ENCODE data around the gene NCOR1.

The NCOR1 gene

DNA sequence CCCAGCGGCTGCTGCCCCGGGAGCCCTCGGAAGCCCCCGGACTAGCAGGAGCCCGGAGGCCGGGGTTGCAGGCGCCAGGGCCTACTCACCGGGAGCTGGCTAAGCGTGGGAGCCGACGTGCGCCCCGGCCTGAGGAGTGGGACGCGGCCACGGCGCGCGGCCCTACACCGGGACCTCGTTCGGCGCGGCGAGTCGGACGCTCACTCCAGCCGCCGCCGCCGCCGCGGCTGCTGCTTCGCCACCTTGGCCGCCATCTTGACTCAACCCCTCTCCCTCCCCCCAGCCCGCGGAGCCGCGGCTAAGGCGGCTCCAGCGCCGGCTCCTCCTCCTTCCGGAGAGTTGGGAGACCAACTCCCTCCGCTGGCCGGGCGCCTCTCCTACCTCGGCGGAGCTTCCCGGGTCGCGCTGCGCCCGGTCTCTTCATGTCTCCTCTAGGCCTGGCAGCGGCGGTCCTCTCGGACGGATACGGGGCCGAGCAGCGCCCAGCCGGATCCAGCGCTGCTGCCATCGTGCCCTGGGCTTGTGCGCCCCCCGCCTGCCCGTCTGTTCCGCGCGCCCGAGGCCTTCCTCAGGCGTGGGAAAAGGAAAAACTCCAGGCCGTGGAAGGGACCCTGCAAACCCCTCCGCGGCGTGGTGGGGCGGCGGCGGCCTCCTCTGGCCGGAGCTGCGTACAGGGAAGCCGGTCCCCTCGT lies at the start of gene NCOR1:
Gene NCOR1, minus strand, starts transcription at position 262 of the 692 bp plus-strand sequence. CDS start 20,965 bp downstream, outside the sequence.
- Histone ChIP-seq H3K4me1 (ENCODE audit: control insufficient read depth in 1 of 2, insufficient read depth in 2 of 2, low read length in 2 of 2) (peaks cover 30 to 39% of the 10 kb centered on the region in 2 donors), H3K4me3 (ENCODE audit: low read depth in 1 of 2, low read length in 2 of 2) (peak within 1 kb of the TSS; percentile 88 to 94), H3K27me3 (ENCODE audit: control insufficient read depth in 1 of 2, insufficient read depth in 2 of 2, low read length in 2 of 2) (no peaks in the 10 kb centered on the region), H3K9ac (ENCODE audit: low read depth in 1 of 2, low read length in 2 of 2) (peak within 1 kb of the TSS; percentile 85 to 87), H3K36me3 (ENCODE audit: control insufficient read depth in 1 of 2, insufficient read depth in 2 of 2, low read length in 2 of 2) (no peaks in the 10 kb centered on the region), H3K27ac (ENCODE audit: low read depth, low read length) (peak within 1 kb of the TSS; percentile 98), H3K9me3 (ENCODE audit: control insufficient read depth in 1 of 2, low read length in 2 of 2) (no peaks in the 10 kb centered on the region)

DNA sequence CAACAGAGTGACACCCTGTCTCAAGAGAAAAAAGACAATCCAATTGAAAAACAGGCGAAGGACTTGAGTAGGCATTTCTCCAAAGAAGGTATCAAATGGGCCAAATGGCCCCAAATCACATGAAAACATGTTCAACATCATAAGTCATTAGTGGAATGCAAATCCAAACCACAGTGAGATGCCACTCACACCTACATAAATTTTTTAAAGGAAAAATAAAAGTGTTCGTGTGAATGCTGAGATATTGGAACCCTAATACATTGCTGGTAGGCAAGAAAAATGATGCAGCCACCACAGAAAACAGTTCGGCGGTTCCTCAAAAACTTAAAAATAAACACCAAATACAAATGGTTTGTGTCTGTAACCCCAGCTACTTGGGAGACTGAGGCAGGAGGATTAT lies 46.9 kb upstream of the NCOR1 start:
- H3K4me3 ChIP-seq (ENCODE audit: low read depth in 1 of 2, low read length in 2 of 2): no peak overlapping the region
- no peak overlapping the region for H3K27ac ChIP-seq (ENCODE audit: low read depth, low read length)
- H3K9me3 ChIP-seq (ENCODE audit: control insufficient read depth in 1 of 2, low read length in 2 of 2): no peaks in the 10 kb centered on the region
- no peak overlapping the region for H3K9ac ChIP-seq (ENCODE audit: low read depth in 1 of 2, low read length in 2 of 2)
- no peaks in the 10 kb centered on the region for H3K27me3 ChIP-seq (ENCODE audit: control insufficient read depth in 1 of 2, insufficient read depth in 2 of 2, low read length in 2 of 2)
- no peaks in the 10 kb centered on the region for H3K36me3 ChIP-seq (ENCODE audit: control insufficient read depth in 1 of 2, insufficient read depth in 2 of 2, low read length in 2 of 2)
- H3K4me1 ChIP-seq (ENCODE audit: control insufficient read depth in 1 of 2, insufficient read depth in 2 of 2, low read length in 2 of 2): peaks cover 6 to 8% of the 10 kb centered on the region in 2 donors

DNA sequence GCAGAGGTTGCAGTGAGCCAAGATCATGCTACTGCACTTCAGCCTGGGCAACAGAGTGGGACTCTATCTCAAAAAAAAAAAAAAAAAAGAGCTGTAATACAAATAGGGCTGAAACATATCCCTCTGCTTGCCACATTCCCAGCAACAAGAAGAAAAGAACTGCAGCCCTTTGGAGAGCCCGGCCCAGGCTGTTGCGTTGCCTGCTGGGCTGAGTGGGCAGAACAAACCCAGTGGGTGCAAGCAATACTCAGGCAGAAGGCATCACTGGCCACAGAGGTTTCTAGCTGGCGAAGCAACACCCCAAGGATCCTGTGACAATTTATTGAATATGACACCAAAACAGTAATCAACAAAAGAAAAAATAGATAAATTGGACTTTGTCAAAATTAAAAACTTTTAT lies 45.7 kb upstream of the NCOR1 start:
- Histone ChIP-seq H3K36me3 (ENCODE audit: control insufficient read depth in 1 of 2, insufficient read depth in 2 of 2, low read length in 2 of 2) (no peaks in the 10 kb centered on the region), H3K9ac (ENCODE audit: low read depth in 1 of 2, low read length in 2 of 2) (no peak overlapping the region), H3K27me3 (ENCODE audit: control insufficient read depth in 1 of 2, insufficient read depth in 2 of 2, low read length in 2 of 2) (no peaks in the 10 kb centered on the region), H3K4me1 (ENCODE audit: control insufficient read depth in 1 of 2, insufficient read depth in 2 of 2, low read length in 2 of 2) (peaks cover 8 to 10% of the 10 kb centered on the region in 2 donors), H3K27ac (ENCODE audit: low read depth, low read length) (no peak overlapping the region), H3K4me3 (ENCODE audit: low read depth in 1 of 2, low read length in 2 of 2) (no peak overlapping the region), H3K9me3 (ENCODE audit: control insufficient read depth in 1 of 2, low read length in 2 of 2) (no peaks in the 10 kb centered on the region)

DNA sequence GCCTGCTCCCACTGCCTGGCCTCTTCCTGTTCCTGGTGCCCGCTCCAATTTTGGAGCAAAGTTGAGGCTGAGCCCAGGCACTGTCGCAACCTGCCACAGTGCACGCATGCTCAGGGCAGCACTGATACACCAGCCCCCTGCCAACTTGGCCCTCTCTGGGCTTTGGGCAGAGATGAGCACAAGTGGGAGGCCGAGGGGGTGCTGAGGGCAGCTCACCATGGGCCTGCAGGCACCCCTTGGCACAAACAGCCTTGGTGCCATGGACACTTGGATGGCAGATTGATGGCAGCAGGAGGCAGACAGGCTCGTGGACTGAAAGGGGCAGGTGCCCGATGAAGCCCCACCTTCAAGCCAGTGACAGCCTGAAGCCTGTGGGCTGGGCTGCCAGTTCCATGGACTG lies 44.6 kb upstream of the NCOR1 start:
- Histone ChIP-seq H3K4me1 (ENCODE audit: control insufficient read depth in 1 of 2, insufficient read depth in 2 of 2, low read length in 2 of 2) (peaks cover 12 to 17% of the 10 kb centered on the region in 2 donors), H3K9ac (ENCODE audit: low read depth in 1 of 2, low read length in 2 of 2) (no peak overlapping the region), H3K4me3 (ENCODE audit: low read depth in 1 of 2, low read length in 2 of 2) (no peak overlapping the region), H3K27ac (ENCODE audit: low read depth, low read length) (no peak overlapping the region), H3K27me3 (ENCODE audit: control insufficient read depth in 1 of 2, insufficient read depth in 2 of 2, low read length in 2 of 2) (no peaks in the 10 kb centered on the region), H3K9me3 (ENCODE audit: control insufficient read depth in 1 of 2, low read length in 2 of 2) (no peaks in the 10 kb centered on the region), H3K36me3 (ENCODE audit: control insufficient read depth in 1 of 2, insufficient read depth in 2 of 2, low read length in 2 of 2) (no peaks in the 10 kb centered on the region)

DNA sequence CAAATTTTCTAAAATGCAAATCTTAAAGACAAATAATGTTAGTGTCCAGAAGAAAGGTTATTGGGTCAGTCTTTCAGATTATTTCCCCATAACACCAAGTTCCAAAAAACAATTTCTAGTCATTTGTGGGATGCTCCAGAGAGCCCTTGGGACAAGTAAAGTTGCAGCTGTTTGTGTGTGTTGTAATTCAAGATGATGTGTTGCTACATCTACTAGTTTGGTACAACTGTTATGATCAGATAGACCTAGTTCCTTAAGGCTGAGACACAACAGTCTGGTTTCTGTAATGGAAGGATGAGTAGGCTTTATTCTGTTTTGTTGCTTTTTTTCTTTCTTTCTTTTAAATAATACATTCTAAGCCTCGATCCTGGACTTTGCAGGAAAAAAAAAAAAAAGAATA lies 43.6 kb upstream of the NCOR1 start:
- Histone ChIP-seq H3K9ac (ENCODE audit: low read depth in 1 of 2, low read length in 2 of 2) (no peak overlapping the region), H3K9me3 (ENCODE audit: control insufficient read depth in 1 of 2, low read length in 2 of 2) (no peaks in the 10 kb centered on the region), H3K4me3 (ENCODE audit: low read depth in 1 of 2, low read length in 2 of 2) (no peak overlapping the region), H3K27me3 (ENCODE audit: control insufficient read depth in 1 of 2, insufficient read depth in 2 of 2, low read length in 2 of 2) (no peaks in the 10 kb centered on the region), H3K27ac (ENCODE audit: low read depth, low read length) (no peak overlapping the region), H3K4me1 (ENCODE audit: control insufficient read depth in 1 of 2, insufficient read depth in 2 of 2, low read length in 2 of 2) (peaks cover 14 to 18% of the 10 kb centered on the region in 2 donors), H3K36me3 (ENCODE audit: control insufficient read depth in 1 of 2, insufficient read depth in 2 of 2, low read length in 2 of 2) (no peaks in the 10 kb centered on the region)

DNA sequence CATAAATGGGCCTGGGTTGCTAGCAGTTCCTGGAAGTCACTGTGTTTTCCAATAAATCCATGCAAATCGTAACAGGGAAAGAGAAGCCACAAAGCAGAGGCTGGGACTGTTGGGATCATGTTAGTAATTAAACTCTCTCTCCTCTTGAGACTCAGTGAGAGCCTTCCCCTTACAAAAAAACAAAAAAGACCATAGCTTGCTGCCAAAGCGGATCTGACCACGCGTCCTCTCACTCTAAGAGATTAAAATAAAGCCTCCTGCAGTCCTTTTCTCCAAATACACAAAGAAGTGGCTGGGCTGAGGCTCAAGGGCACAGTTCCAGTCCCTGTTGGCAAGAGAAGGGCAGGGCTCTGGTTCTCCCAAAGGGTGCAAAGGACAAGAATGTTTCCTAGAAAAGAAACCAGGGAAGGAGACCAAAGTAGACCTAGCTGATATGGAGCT lies 40.2 kb upstream of the NCOR1 start:
- peak overlapping the region; percentile 53 to 60 for H3K9ac ChIP-seq (ENCODE audit: low read depth in 1 of 2, low read length in 2 of 2)
- H3K9me3 ChIP-seq (ENCODE audit: control insufficient read depth in 1 of 2, low read length in 2 of 2): no peaks in the 10 kb centered on the region
- no peaks in the 10 kb centered on the region for H3K27me3 ChIP-seq (ENCODE audit: control insufficient read depth in 1 of 2, insufficient read depth in 2 of 2, low read length in 2 of 2)
- no peaks in the 10 kb centered on the region for H3K36me3 ChIP-seq (ENCODE audit: control insufficient read depth in 1 of 2, insufficient read depth in 2 of 2, low read length in 2 of 2)
- H3K4me1 ChIP-seq (ENCODE audit: control insufficient read depth in 1 of 2, insufficient read depth in 2 of 2, low read length in 2 of 2): peaks cover 14 to 18% of the 10 kb centered on the region in 2 donors
- peak overlapping the region; percentile 6 to 50 for H3K4me3 ChIP-seq (ENCODE audit: low read depth in 1 of 2, low read length in 2 of 2)
- peak overlapping the region; percentile 69 for H3K27ac ChIP-seq (ENCODE audit: low read depth, low read length)

DNA sequence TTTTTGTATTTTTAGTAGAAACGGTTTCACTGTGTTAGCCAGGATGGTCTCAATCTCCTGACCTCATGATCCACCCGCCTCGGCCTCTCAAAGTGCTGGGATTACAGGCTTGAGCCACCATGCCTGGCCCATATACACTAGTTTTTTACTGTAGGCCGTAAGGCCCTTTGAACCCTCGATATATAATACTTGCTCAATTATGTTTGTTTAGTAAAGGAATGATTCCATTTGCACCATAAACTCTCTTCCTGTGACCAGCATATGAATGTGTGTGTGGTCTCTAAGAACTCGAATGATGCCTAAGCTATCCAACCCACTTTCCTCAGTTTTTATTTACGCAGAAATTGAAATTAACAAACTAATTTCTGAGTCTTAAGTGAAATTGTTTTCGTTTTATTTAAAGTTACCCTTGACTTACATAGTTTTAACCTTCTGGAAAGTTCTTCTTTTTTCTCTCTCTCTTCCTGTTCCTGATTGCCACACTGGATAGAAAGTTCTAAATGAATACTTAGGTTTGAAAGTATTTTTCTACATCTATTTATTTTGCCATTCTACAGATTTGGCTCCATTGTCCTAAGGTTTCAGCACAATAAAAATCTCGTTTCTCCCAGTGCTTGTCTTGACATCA lies 39.6 kb upstream of the NCOR1 start:
- Histone ChIP-seq H3K9me3 (ENCODE audit: control insufficient read depth in 1 of 2, low read length in 2 of 2) (no peaks in the 10 kb centered on the region), H3K27ac (ENCODE audit: low read depth, low read length) (peak overlapping the region; percentile 69), H3K4me1 (ENCODE audit: control insufficient read depth in 1 of 2, insufficient read depth in 2 of 2, low read length in 2 of 2) (peaks cover 14 to 18% of the 10 kb centered on the region in 2 donors), H3K4me3 (ENCODE audit: low read depth in 1 of 2, low read length in 2 of 2) (peak overlapping the region; percentile 6 to 50), H3K9ac (ENCODE audit: low read depth in 1 of 2, low read length in 2 of 2) (peak overlapping the region; percentile 53 to 60), H3K36me3 (ENCODE audit: control insufficient read depth in 1 of 2, insufficient read depth in 2 of 2, low read length in 2 of 2) (no peaks in the 10 kb centered on the region), H3K27me3 (ENCODE audit: control insufficient read depth in 1 of 2, insufficient read depth in 2 of 2, low read length in 2 of 2) (no peaks in the 10 kb centered on the region)

DNA sequence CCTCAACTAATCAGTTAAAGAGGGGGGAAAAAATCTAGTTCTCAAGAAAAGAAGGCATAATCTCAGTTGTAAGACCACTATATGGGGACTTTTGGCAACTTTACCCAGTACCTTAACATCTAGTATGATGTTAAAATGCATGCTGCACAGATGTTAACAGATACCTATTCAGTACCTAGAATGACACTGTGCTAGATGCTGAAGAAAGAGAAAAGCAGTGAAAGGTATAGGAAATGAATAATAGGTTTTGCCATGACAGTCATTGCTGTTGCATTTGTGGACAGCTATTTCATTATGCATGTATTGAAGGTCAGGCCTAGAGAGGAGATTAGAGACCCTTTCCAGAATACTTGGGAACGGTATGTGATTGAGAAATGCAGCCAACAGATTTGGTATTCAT lies 36.2 kb upstream of the NCOR1 start:
- H3K27ac ChIP-seq (ENCODE audit: low read depth, low read length): no peak overlapping the region
- no peaks in the 10 kb centered on the region for H3K36me3 ChIP-seq (ENCODE audit: control insufficient read depth in 1 of 2, insufficient read depth in 2 of 2, low read length in 2 of 2)
- no peaks in the 10 kb centered on the region for H3K27me3 ChIP-seq (ENCODE audit: control insufficient read depth in 1 of 2, insufficient read depth in 2 of 2, low read length in 2 of 2)
- no peak overlapping the region for H3K4me3 ChIP-seq (ENCODE audit: low read depth in 1 of 2, low read length in 2 of 2)
- no peaks in the 10 kb centered on the region for H3K9me3 ChIP-seq (ENCODE audit: control insufficient read depth in 1 of 2, low read length in 2 of 2)
- H3K4me1 ChIP-seq (ENCODE audit: control insufficient read depth in 1 of 2, insufficient read depth in 2 of 2, low read length in 2 of 2): peaks cover 28 to 31% of the 10 kb centered on the region in 2 donors
- no peak overlapping the region for H3K9ac ChIP-seq (ENCODE audit: low read depth in 1 of 2, low read length in 2 of 2)

DNA sequence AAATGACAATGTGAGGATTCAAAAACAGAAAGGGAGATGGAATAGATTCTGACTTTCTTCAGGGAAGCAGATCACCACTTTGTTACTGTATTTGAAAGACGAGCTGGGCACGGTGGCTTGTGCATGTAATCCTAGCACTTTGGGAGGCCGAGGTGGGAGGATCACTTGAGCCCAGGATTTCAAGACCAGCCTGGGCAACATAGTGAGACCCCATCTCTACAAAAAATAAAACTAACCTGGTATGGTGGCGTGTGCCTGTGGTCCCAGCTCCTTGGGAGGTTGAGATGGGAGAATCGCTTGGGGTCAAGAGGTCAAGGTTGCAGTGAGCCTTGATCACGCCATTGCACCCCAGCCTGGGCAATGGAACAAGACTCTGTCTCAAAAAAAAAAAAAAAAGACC lies 35.7 kb upstream of the NCOR1 start:
- peaks cover 23 to 29% of the 10 kb centered on the region in 2 donors for H3K4me1 ChIP-seq (ENCODE audit: control insufficient read depth in 1 of 2, insufficient read depth in 2 of 2, low read length in 2 of 2)
- no peak overlapping the region for H3K4me3 ChIP-seq (ENCODE audit: low read depth in 1 of 2, low read length in 2 of 2)
- no peak overlapping the region for H3K9ac ChIP-seq (ENCODE audit: low read depth in 1 of 2, low read length in 2 of 2)
- H3K27ac ChIP-seq (ENCODE audit: low read depth, low read length): no peak overlapping the region
- H3K36me3 ChIP-seq (ENCODE audit: control insufficient read depth in 1 of 2, insufficient read depth in 2 of 2, low read length in 2 of 2): no peaks in the 10 kb centered on the region
- no peaks in the 10 kb centered on the region for H3K27me3 ChIP-seq (ENCODE audit: control insufficient read depth in 1 of 2, insufficient read depth in 2 of 2, low read length in 2 of 2)
- H3K9me3 ChIP-seq (ENCODE audit: control insufficient read depth in 1 of 2, low read length in 2 of 2): no peaks in the 10 kb centered on the region

DNA sequence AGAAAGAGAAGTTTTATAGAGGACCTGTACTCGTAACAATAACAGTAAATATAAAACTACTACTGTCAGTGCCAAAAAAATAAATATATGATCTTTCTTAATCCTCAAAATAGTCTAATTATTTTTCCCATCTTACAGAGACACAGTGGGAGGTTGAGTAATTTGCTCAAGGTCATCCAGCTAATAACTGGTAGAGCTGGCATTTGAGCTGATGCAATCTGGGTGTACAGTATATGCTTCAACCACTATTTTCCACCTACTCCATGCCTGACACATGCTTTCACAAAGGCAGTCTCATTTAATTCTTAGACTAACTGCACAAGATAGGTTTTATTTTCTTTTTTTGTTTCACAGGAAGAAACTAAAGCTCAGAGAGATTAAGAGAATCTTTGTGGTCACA lies 35.3 kb upstream of the NCOR1 start:
- H3K27ac ChIP-seq (ENCODE audit: low read depth, low read length): no peak overlapping the region
- no peaks in the 10 kb centered on the region for H3K36me3 ChIP-seq (ENCODE audit: control insufficient read depth in 1 of 2, insufficient read depth in 2 of 2, low read length in 2 of 2)
- H3K9me3 ChIP-seq (ENCODE audit: control insufficient read depth in 1 of 2, low read length in 2 of 2): no peaks in the 10 kb centered on the region
- no peak overlapping the region for H3K9ac ChIP-seq (ENCODE audit: low read depth in 1 of 2, low read length in 2 of 2)
- no peak overlapping the region for H3K4me3 ChIP-seq (ENCODE audit: low read depth in 1 of 2, low read length in 2 of 2)
- peaks cover 20 to 25% of the 10 kb centered on the region in 2 donors for H3K4me1 ChIP-seq (ENCODE audit: control insufficient read depth in 1 of 2, insufficient read depth in 2 of 2, low read length in 2 of 2)
- H3K27me3 ChIP-seq (ENCODE audit: control insufficient read depth in 1 of 2, insufficient read depth in 2 of 2, low read length in 2 of 2): no peaks in the 10 kb centered on the region

Measured in duodenal mucosa (tissue), 2 donors.